Tibial nerve (tissue), 4 donors: ENCODE results near the gene LONP2.

Experiments
- EP300 ChIP-seq, 2 donors: sonication (generic); formaldehyde crosslinking; IDR thresholded peaks; one replicate each; pipeline ENCODE4 v1.6.1; 2017; ENCODE audit warnings: antibody characterized with exemption in 2 of 2, mild to moderate bottlenecking in 1 of 2
- POLR2A ChIP-seq, 2 donors: fragments of 450-650 bp; IDR thresholded peaks; one replicate each; pipeline ENCODE4 v1.6.1; 2017; ENCODE audit warnings: antibody characterized with exemption in 2 of 2, mild to moderate bottlenecking in 2 of 2, moderate library complexity in 2 of 2
- TF ChIP-seq, protein P1 (sequence below), 5 experiments: fragments of 200-600 bp in 3 of 5; fragments of 450-650 bp in 2 of 5; sonication (generic) in 3 of 5; IDR thresholded peaks; one replicate each; pipeline ENCODE4 v1.5.1; 2016 to 2019; ENCODE audit warnings: antibody characterized with exemption in 5 of 5, mild to moderate bottlenecking in 3 of 5, moderate library complexity in 2 of 5

- TF ChIP-seq, protein P1, sequence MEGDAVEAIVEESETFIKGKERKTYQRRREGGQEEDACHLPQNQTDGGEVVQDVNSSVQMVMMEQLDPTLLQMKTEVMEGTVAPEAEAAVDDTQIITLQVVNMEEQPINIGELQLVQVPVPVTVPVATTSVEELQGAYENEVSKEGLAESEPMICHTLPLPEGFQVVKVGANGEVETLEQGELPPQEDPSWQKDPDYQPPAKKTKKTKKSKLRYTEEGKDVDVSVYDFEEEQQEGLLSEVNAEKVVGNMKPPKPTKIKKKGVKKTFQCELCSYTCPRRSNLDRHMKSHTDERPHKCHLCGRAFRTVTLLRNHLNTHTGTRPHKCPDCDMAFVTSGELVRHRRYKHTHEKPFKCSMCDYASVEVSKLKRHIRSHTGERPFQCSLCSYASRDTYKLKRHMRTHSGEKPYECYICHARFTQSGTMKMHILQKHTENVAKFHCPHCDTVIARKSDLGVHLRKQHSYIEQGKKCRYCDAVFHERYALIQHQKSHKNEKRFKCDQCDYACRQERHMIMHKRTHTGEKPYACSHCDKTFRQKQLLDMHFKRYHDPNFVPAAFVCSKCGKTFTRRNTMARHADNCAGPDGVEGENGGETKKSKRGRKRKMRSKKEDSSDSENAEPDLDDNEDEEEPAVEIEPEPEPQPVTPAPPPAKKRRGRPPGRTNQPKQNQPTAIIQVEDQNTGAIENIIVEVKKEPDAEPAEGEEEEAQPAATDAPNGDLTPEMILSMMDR (IDR thresholded peaks at IDR 0.05) = no peak
- TF ChIP-seq EP300 (IDR thresholded peaks at IDR 0.05) (no peak), POLR2A (IDR thresholded peaks at IDR 0.05) (no peak)
Observed at GRCh38 chr16:48394355-48394703, 150.2 kb downstream of the LONP2 start.
